Glutamatergic neuron (in vitro differentiated cells): Measurements from ENCODE around the gene DDX20. TPM values are rescaled to one million over a fixed set of nuclear protein-coding genes. Genes with fewer than 3 reads are reported as not detected.

Experiments used
- DNase-seq: peaks from one replicate; pipeline ENCODE4 v3.0.0; 2022
- H3K27ac Mint-ChIP-seq: one replicate; pipeline ENCODE4 v1.8.0; 2020; ENCODE audit warnings: mild to moderate bottlenecking, mixed read lengths, inconsistent platforms; ENCODE audit not compliant: unreplicated experiment
- H3K27me3 Mint-ChIP-seq: one replicate; pipeline ENCODE4 v1.8.0; 2020; ENCODE audit warnings: mild to moderate bottlenecking, moderate library complexity, mixed read lengths, inconsistent platforms; ENCODE audit not compliant: unreplicated experiment
- H3K36me3 Mint-ChIP-seq: one replicate; pipeline ENCODE4 v1.8.0; 2020; ENCODE audit warnings: mild to moderate bottlenecking, mixed read lengths, inconsistent platforms; ENCODE audit not compliant: unreplicated experiment
- H3K4me1 Mint-ChIP-seq: one replicate; pipeline ENCODE4 v1.8.0; 2020; ENCODE audit warnings: mild to moderate bottlenecking, low read depth, mixed read lengths, inconsistent platforms; ENCODE audit not compliant: unreplicated experiment
- H3K4me3 Mint-ChIP-seq: one replicate; pipeline ENCODE4 v1.8.0; 2020; ENCODE audit warnings: mild to moderate bottlenecking, mixed read lengths, inconsistent platforms; ENCODE audit not compliant: unreplicated experiment
- H3K9me3 Mint-ChIP-seq: one replicate; pipeline ENCODE4 v1.8.0; 2020; ENCODE audit warnings: mild to moderate bottlenecking, moderate library complexity, mixed read lengths, inconsistent platforms; ENCODE audit not compliant: unreplicated experiment
- CTCF ChIP-seq: fragments of 200-600 bp; sonication (generic); IDR thresholded peaks from one replicate; pipeline ENCODE4 v1.5.0; 2021; ENCODE audit not compliant: partially characterized antibody, unreplicated experiment
- total RNA-seq: library from RNA; stranded (reverse); fragmentation: NEBNext Ultra II Directional; extraction: Animal tissue kit (Norgen Biotek cat#: 25700); gene quantifications from one replicate; pipeline ENCODE4 v1.2.1, GENCODE V29; 2021; ENCODE audit not compliant: unreplicated experiment

DDX20 gene
- total RNA-seq, 1 donor from 2014 or later = 17.3 TPM

- Mint-ChIP-seq H3K36me3 (peaks cover 5% of the 10 kb centered on the region), H3K27ac (no peak overlapping the region), H3K4me3 (no peak overlapping the region), H3K4me1 (peaks cover 12% of the 10 kb centered on the region), H3K9me3 (peaks cover 9% of the 10 kb centered on the region), H3K27me3 (peaks cover 4% of the 10 kb centered on the region)
- DNase-seq = no peak
- no peak for TF ChIP-seq CTCF
Observed at GRCh38 chr1:111811891-111812290, 56.2 kb downstream of the DDX20 start.

GRCh38 chr1:111812306-111812705 is 56.6 kb downstream of the DDX20 start:
- DNase-seq = no peak
- Mint-ChIP-seq H3K27me3 (peaks cover 4% of the 10 kb centered on the region), H3K4me1 (peaks cover 12% of the 10 kb centered on the region), H3K9me3 (peaks cover 9% of the 10 kb centered on the region), H3K4me3 (no peak overlapping the region), H3K36me3 (peaks cover 5% of the 10 kb centered on the region), H3K27ac (no peak overlapping the region)
- TF ChIP-seq CTCF = no peak

- Mint-ChIP-seq H3K4me1 (peaks cover 19% of the 10 kb centered on the region), H3K36me3 (no peaks in the 10 kb centered on the region), H3K27ac (no peak overlapping the region), H3K4me3 (no peak overlapping the region), H3K9me3 (peaks cover 11% of the 10 kb centered on the region), H3K27me3 (peaks cover 4% of the 10 kb centered on the region)
- peak; percentile 28 for DNase-seq
- TF ChIP-seq CTCF = no peak
Observed at GRCh38 chr1:111813440-111814304, 58.0 kb downstream of the DDX20 start.

- Mint-ChIP-seq H3K4me1 (peaks cover 23% of the 10 kb centered on the region), H3K36me3 (no peaks in the 10 kb centered on the region), H3K4me3 (no peak overlapping the region), H3K9me3 (peaks cover 9% of the 10 kb centered on the region), H3K27ac (no peak overlapping the region), H3K27me3 (no peaks in the 10 kb centered on the region)
- DNase-seq = no peak
- TF ChIP-seq CTCF = no peak
Observed at GRCh38 chr1:111814305-111814628, 58.6 kb downstream of the DDX20 start.

GRCh38 chr1:111814642-111815041 is 58.9 kb downstream of the DDX20 start:
- Mint-ChIP-seq H3K4me3 (no peak overlapping the region), H3K4me1 (peaks cover 23% of the 10 kb centered on the region), H3K27ac (no peak overlapping the region), H3K9me3 (peaks cover 9% of the 10 kb centered on the region), H3K27me3 (no peaks in the 10 kb centered on the region), H3K36me3 (no peaks in the 10 kb centered on the region)
- no peak for TF ChIP-seq CTCF
- DNase-seq = no peak

Other genes starting within 250 kb of the DDX20 start
- 17.9 TPM for gene RAP1A, start 136.1 kb upstream of the DDX20 start, total RNA-seq
- 112 TPM for gene INKA2, start 16.5 kb upstream of the DDX20 start, total RNA-seq
- 3.7 TPM for gene KCND3, start 233.8 kb downstream of the DDX20 start, total RNA-seq